Measurements from ENCODE around the gene RAPGEF4.

Gene RAPGEF4

GRCh38 chr2:173050684-173051083 lies 315.0 kb downstream of the RAPGEF4 start:
- Histone ChIP-seq H2AFZ (ENCODE audit: low read depth, low read length) (no peak overlapping the region), H3K36me3 (ENCODE audit: insufficient read depth, low read length) (no peaks in the 10 kb centered on the region), H3K4me2 (ENCODE audit: insufficient read depth, low read length) (no peak overlapping the region), H3K27me3 (ENCODE audit: insufficient read depth, low read length, poor library complexity) (peaks cover 7% of the 10 kb centered on the region), H3K79me2 (ENCODE audit: insufficient read depth, low read length) (no peaks in the 10 kb centered on the region), H3K4me3 (ENCODE audit: low read depth in 1 of 2, low read length in 2 of 2) (no peak overlapping the region), H4K20me1 (ENCODE audit: insufficient read depth, low read length) (no peaks in the 10 kb centered on the region), H3K9me3 (ENCODE audit: insufficient read depth, low read length, severe bottlenecking) (no peaks in the 10 kb centered on the region), H3K9ac (ENCODE audit: low read depth, low read length) (no peak overlapping the region), H3K27ac (ENCODE audit: low read length) (no peak overlapping the region), H3K4me1 (ENCODE audit: insufficient read depth, low read length) (no peaks in the 10 kb centered on the region)
- TF ChIP-seq CTCF (IDR thresholded peaks at IDR 0.05; ENCODE audit: borderline replicate concordance, extremely low read depth, low read length, poor library complexity, severe bottlenecking), result no peak
- TF ChIP-seq EZH2 (IDR thresholded peaks at IDR 0.05; ENCODE audit: borderline replicate concordance, low read depth, low read length, severe bottlenecking), result no peak
- DNase-seq (no peak), ATAC-seq (ENCODE audit: insufficient read depth, low read depth) (no peak)

GRCh38 chr2:173051463-173052215 lies 316.0 kb downstream of the RAPGEF4 start:
- no peaks in the 10 kb centered on the region for H3K4me1 ChIP-seq (ENCODE audit: insufficient read depth, low read length)
- no peak for ATAC-seq (ENCODE audit: insufficient read depth, low read depth)

GRCh38 chr2:173053043-173053699 lies 317.5 kb downstream of the RAPGEF4 start:
- Histone ChIP-seq H3K79me2 (ENCODE audit: insufficient read depth, low read length) (no peaks in the 10 kb centered on the region), H4K20me1 (ENCODE audit: insufficient read depth, low read length) (no peaks in the 10 kb centered on the region), H3K9me3 (ENCODE audit: insufficient read depth, low read length, severe bottlenecking) (no peaks in the 10 kb centered on the region), H3K27me3 (ENCODE audit: insufficient read depth, low read length, poor library complexity) (peaks cover 7% of the 10 kb centered on the region), H3K27ac (ENCODE audit: low read length) (no peak overlapping the region), H3K4me3 (ENCODE audit: low read depth in 1 of 2, low read length in 2 of 2) (no peak overlapping the region), H3K9ac (ENCODE audit: low read depth, low read length) (no peak overlapping the region), H2AFZ (ENCODE audit: low read depth, low read length) (no peak overlapping the region), H3K4me2 (ENCODE audit: insufficient read depth, low read length) (no peak overlapping the region), H3K4me1 (ENCODE audit: insufficient read depth, low read length) (no peaks in the 10 kb centered on the region), H3K36me3 (ENCODE audit: insufficient read depth, low read length) (no peaks in the 10 kb centered on the region)
- no peak for ATAC-seq (ENCODE audit: insufficient read depth, low read depth)
- no peak for DNase-seq
- TF ChIP-seq CTCF (IDR thresholded peaks at IDR 0.05; ENCODE audit: borderline replicate concordance, extremely low read depth, low read length, poor library complexity, severe bottlenecking), result no peak
- no peak for TF ChIP-seq EZH2 (IDR thresholded peaks at IDR 0.05; ENCODE audit: borderline replicate concordance, low read depth, low read length, severe bottlenecking)

More at GRCh38 chr2:173051463-173052215, 316.0 kb downstream of the RAPGEF4 start:
- DNase-seq, result no peak
- Histone ChIP-seq H3K4me3 (ENCODE audit: low read depth in 1 of 2, low read length in 2 of 2) (no peak overlapping the region), H3K27me3 (ENCODE audit: insufficient read depth, low read length, poor library complexity) (peaks cover 7% of the 10 kb centered on the region), H3K27ac (ENCODE audit: low read length) (no peak overlapping the region), H2AFZ (ENCODE audit: low read depth, low read length) (no peak overlapping the region), H3K9me3 (ENCODE audit: insufficient read depth, low read length, severe bottlenecking) (no peaks in the 10 kb centered on the region), H3K4me2 (ENCODE audit: insufficient read depth, low read length) (no peak overlapping the region), H3K36me3 (ENCODE audit: insufficient read depth, low read length) (no peaks in the 10 kb centered on the region), H3K9ac (ENCODE audit: low read depth, low read length) (no peak overlapping the region), H4K20me1 (ENCODE audit: insufficient read depth, low read length) (no peaks in the 10 kb centered on the region), H3K79me2 (ENCODE audit: insufficient read depth, low read length) (no peaks in the 10 kb centered on the region)
- TF ChIP-seq CTCF (IDR thresholded peaks at IDR 0.05; ENCODE audit: borderline replicate concordance, extremely low read depth, low read length, poor library complexity, severe bottlenecking) (no peak), EZH2 (IDR thresholded peaks at IDR 0.05; ENCODE audit: borderline replicate concordance, low read depth, low read length, severe bottlenecking) (no peak)

All from DND-41 (cell line).